Liver (tissue), 9 donors: ENCODE measurements around the gene ROBO3. TPM values are rescaled to one million over a fixed set of nuclear protein-coding genes. Genes with fewer than 3 reads are reported as not detected.

Experiments
- DNase-seq: peaks from one replicate; pipeline ENCODE4 v3.0.0-alpha.2; 2017; ENCODE audit warnings: low spot score
- H3K27ac ChIP-seq, 2 donors: one replicate each; pipeline ENCODE4 v1.7.0; 2013; ENCODE audit warnings: inconsistent platforms in 2 of 2, low read length in 2 of 2, control low read depth in 1 of 2, low read depth in 1 of 2, mild to moderate bottlenecking in 1 of 2
- H3K27me3 ChIP-seq, 4 donors: one replicate each; pipeline versions ENCODE4 v1.6.1 to v1.7.0; 2013; ENCODE audit warnings: low read length in 3 of 4, inconsistent platforms in 1 of 4, mild to moderate bottlenecking in 1 of 4, moderate library complexity in 1 of 4; ENCODE audit not compliant: control insufficient read depth in 4 of 4, insufficient read depth in 4 of 4
- H3K36me3 ChIP-seq, 4 donors: one replicate each; pipeline versions ENCODE4 v1.6.1 to v1.7.0; 2013; ENCODE audit warnings: low read length in 3 of 4, mild to moderate bottlenecking in 3 of 4, low read depth in 1 of 4, moderate library complexity in 1 of 4; ENCODE audit not compliant: control insufficient read depth in 4 of 4, insufficient read depth in 3 of 4
- H3K4me1 ChIP-seq, 4 donors: one replicate each; pipeline versions ENCODE4 v1.6.1 to v1.7.0; 2013; ENCODE audit warnings: low read length in 3 of 4, mild to moderate bottlenecking in 3 of 4, moderate library complexity in 1 of 4; ENCODE audit not compliant: control insufficient read depth in 4 of 4, insufficient read depth in 4 of 4
- H3K4me3 ChIP-seq, 3 donors: one replicate each; pipeline versions ENCODE4 v1.6.1 to v1.7.0; 2013; ENCODE audit warnings: low read length in 3 of 3, control low read depth in 1 of 3, low read depth in 1 of 3, mild to moderate bottlenecking in 1 of 3
- H3K9ac ChIP-seq, 2 donors: one replicate each; pipeline ENCODE4 v1.7.0; 2013; ENCODE audit warnings: low read length in 2 of 2, mild to moderate bottlenecking in 2 of 2, moderate library complexity in 2 of 2, control low read depth in 1 of 2, low read depth in 1 of 2
- H3K9me3 ChIP-seq, 4 donors: one replicate each; pipeline versions ENCODE4 v1.6.1 to v1.7.0; 2013; ENCODE audit warnings: low read length in 3 of 4; ENCODE audit not compliant: control insufficient read depth in 4 of 4
- EGR1 ChIP-seq, 2 donors: IDR thresholded peaks; 2 replicates each; pipeline ENCODE4 v1.6.1; 2016 to 2018; ENCODE audit warnings: antibody characterized with exemption in 2 of 2, low read depth in 2 of 2
- FOXA1 ChIP-seq: IDR thresholded peaks from 2 replicates; pipeline ENCODE4 v1.6.1; 2016; ENCODE audit warnings: antibody characterized with exemption
- FOXA2 ChIP-seq: IDR thresholded peaks from 2 replicates; pipeline ENCODE4 v1.6.1; 2016; ENCODE audit warnings: antibody characterized with exemption
- GABPA ChIP-seq, 2 donors: IDR thresholded peaks in 1 of 2; conservative IDR thresholded peaks in 1 of 2; 2 replicates each; pipeline ENCODE4 v1.6.1; 2016; ENCODE audit warnings: antibody characterized with exemption in 2 of 2, mild to moderate bottlenecking in 1 of 2, moderate library complexity in 1 of 2
- HNF4A ChIP-seq, 2 donors: conservative IDR thresholded peaks; 2 replicates each; pipeline ENCODE4 v1.6.1; 2016; ENCODE audit warnings: antibody characterized with exemption in 2 of 2, mild to moderate bottlenecking in 2 of 2
- HNF4G ChIP-seq: IDR thresholded peaks from 2 replicates; pipeline ENCODE4 v1.6.1; 2016; ENCODE audit warnings: antibody characterized with exemption
- JUND ChIP-seq, 2 donors: IDR thresholded peaks; 2 replicates each; pipeline ENCODE4 v1.6.1; 2016; ENCODE audit warnings: antibody characterized with exemption in 2 of 2
- RXRA ChIP-seq, 2 donors: IDR thresholded peaks; 2 replicates each; pipeline ENCODE4 v1.6.1; 2017 to 2018; ENCODE audit warnings: antibody characterized with exemption in 2 of 2, mild to moderate bottlenecking in 1 of 2
- SP1 ChIP-seq: IDR thresholded peaks from 2 replicates; pipeline ENCODE4 v1.6.1; 2018; ENCODE audit warnings: antibody characterized with exemption, mild to moderate bottlenecking
- TAF1 ChIP-seq: conservative IDR thresholded peaks from 2 replicates; pipeline ENCODE4 v1.6.1; 2016; ENCODE audit warnings: antibody characterized with exemption, mild to moderate bottlenecking
- YY1 ChIP-seq: IDR thresholded peaks from 2 replicates; pipeline ENCODE4 v1.6.1; 2016; ENCODE audit warnings: antibody characterized with exemption, mild to moderate bottlenecking
- WGBS: extraction: QIAGEN DNeasy Blood & Tissue Kit; methylation state at CpG from one replicate; pipeline ENCODE4 v1.1.7; 2013; 5-methylcytosine and 5-hydroxymethylcytosine counted together
- polyA plus RNA-seq, 2 donors: library from polyadenylated mRNA; stranded (reverse) in 1 of 2; unstranded in 1 of 2; fragments of 200-250 nt in 1 of 2; fragments of >200 nt in 1 of 2; fragmentation: Nextera tagmentation in 1 of 2; extraction: Ambion mirVana in 1 of 2; gene quantifications; one replicate each; pipeline versions ENCODE4 v1.2.1 to v1.2.3, GENCODE V29; 2013 to 2015
- total RNA-seq, 2 donors: library from RNA; depleted of rRNA; stranded (reverse); fragments of >200 nt; gene quantifications; one replicate each; pipeline ENCODE4 v1.2.3, GENCODE V29; 2014
- TF ChIP-seq, protein P1 (sequence below): IDR thresholded peaks from 2 replicates; pipeline ENCODE4 v1.6.1; 2016; ENCODE audit warnings: antibody characterized with exemption, mild to moderate bottlenecking
- donor health status: healthy.
- donor health status: healthy.
- donor health status: healthy.
- donor health status: healthy.
- donor health status: healthy.

Gene ROBO3
- total and polyA plus RNA-seq, 4 donors = 1.1 to 2.2 (median 1.4) TPM

DNA sequence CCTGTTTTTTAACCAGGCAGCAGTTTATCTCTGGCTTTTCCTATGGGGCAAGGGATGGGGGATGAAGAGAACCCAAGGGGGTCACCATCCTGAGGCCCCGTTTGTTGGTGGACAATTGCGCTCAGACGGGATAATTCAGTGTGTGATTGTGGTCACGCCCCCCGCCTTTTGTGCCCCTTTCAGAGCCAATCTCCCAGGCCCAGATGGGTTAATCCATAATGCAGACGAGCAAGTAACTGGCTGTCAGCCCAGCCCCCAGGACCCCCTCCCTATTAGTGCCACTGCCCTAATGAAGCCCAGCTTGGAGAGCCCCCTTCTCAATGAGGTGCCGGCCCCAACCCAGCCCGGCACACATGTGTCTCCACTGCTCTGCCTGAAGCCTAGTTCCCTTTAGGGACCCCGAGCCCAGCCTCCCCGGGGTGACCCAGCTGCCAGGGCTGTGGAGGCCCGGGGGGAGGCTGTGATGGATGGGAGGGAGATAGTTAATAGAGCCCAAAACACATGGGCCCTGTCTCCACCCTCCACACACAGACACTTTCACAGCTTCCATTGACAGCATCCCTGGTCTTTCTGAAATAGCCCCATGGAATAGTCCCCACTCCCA lies 19.1 kb upstream of the ROBO3 start:
- Histone ChIP-seq H3K27me3 (peaks cover 0 to 45% (median 28%) of the 10 kb centered on the region in 4 donors), H3K36me3 (no peaks in the 10 kb centered on the region), H3K4me1 (peaks cover 0 to 2% (median 0%) of the 10 kb centered on the region in 4 donors), H3K9me3 (no peaks in the 10 kb centered on the region), H3K4me3 (no peak overlapping the region), H3K27ac (no peak overlapping the region), H3K9ac (no peak overlapping the region)
- TF ChIP-seq TAF1 = no peak
- TF ChIP-seq, protein P1, sequence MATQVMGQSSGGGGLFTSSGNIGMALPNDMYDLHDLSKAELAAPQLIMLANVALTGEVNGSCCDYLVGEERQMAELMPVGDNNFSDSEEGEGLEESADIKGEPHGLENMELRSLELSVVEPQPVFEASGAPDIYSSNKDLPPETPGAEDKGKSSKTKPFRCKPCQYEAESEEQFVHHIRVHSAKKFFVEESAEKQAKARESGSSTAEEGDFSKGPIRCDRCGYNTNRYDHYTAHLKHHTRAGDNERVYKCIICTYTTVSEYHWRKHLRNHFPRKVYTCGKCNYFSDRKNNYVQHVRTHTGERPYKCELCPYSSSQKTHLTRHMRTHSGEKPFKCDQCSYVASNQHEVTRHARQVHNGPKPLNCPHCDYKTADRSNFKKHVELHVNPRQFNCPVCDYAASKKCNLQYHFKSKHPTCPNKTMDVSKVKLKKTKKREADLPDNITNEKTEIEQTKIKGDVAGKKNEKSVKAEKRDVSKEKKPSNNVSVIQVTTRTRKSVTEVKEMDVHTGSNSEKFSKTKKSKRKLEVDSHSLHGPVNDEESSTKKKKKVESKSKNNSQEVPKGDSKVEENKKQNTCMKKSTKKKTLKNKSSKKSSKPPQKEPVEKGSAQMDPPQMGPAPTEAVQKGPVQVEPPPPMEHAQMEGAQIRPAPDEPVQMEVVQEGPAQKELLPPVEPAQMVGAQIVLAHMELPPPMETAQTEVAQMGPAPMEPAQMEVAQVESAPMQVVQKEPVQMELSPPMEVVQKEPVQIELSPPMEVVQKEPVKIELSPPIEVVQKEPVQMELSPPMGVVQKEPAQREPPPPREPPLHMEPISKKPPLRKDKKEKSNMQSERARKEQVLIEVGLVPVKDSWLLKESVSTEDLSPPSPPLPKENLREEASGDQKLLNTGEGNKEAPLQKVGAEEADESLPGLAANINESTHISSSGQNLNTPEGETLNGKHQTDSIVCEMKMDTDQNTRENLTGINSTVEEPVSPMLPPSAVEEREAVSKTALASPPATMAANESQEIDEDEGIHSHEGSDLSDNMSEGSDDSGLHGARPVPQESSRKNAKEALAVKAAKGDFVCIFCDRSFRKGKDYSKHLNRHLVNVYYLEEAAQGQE = no peak
- no peak for TF ChIP-seq FOXA1
- no peak for TF ChIP-seq JUND (IDR thresholded peaks at IDR 0.05)
- no peak for DNase-seq
- 12% methylated on average over 11 of the region's 11 CpGs for WGBS

DNA sequence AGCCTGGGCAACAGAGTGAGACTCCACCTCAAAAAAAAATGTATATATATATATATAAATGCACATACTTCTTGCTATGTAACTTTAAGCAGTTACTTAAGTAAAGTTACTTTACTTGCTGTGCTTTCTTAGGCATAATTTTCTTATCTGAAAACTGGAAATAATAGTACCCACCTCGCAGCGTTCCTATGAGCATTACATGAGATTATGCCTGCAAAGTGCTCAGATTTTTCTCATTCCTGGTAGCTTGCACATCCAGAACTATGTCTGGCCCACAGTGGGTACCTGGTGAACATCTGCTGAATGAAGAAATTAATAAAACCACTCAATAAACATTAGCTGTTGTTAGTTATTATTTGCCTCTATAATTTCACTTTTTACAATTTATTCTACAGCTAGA lies 6.1 kb upstream of the ROBO3 start:
- TF ChIP-seq SP1 (no peak), FOXA2 (no peak), YY1 (no peak), JUND (IDR thresholded peaks at IDR 0.05) (no peak), HNF4G (no peak), GABPA (IDR thresholded peaks at IDR 0.05 in 1 of 2, conservative IDR thresholded peaks at IDR 0.05 in 1 of 2) (no peak), EGR1 (IDR thresholded peaks at IDR 0.05; ENCODE audit: low read depth in 2 of 2) (no peak), HNF4A (conservative IDR thresholded peaks at IDR 0.05) (no peak), FOXA1 (no peak), RXRA (IDR thresholded peaks at IDR 0.05) (no peak)
- TF ChIP-seq, protein P1 = no peak
- H3K4me3 ChIP-seq = no peak overlapping the region
- peaks cover 0 to 4% (median 0%) of the 10 kb centered on the region in 4 donors for H3K9me3 ChIP-seq
- DNase-seq = no peak
- 78% methylated on average over 2 of the region's 2 CpGs for WGBS
- H3K4me1 ChIP-seq = peaks cover 2 to 8% (median 7%) of the 10 kb centered on the region in 4 donors
- no peaks in the 10 kb centered on the region for H3K36me3 ChIP-seq
- H3K9ac ChIP-seq = no peak overlapping the region
- H3K27ac ChIP-seq = no peak overlapping the region
- peaks cover 0 to 8% (median 2%) of the 10 kb centered on the region in 4 donors for H3K27me3 ChIP-seq
